Epithelial cell of proximal tubule (primary cell): Measurements from ENCODE around the gene XAB2. TPM values are rescaled to one million over a fixed set of nuclear protein-coding genes. Genes with fewer than 3 reads are reported as not detected.

Experiments
- DNase-seq: peaks from one replicate; pipeline ENCODE4 v3.0.0-alpha.2; 2011; ENCODE audit warnings: low read depth
- H3K4me3 ChIP-seq: 2 replicates; pipeline ENCODE4 v1.5.1; 2011; ENCODE audit warnings: low read depth, mild to moderate bottlenecking, low read length
- total RNA-seq: library from RNA; depleted of rRNA; stranded (reverse); fragments of >200 nt; gene quantifications from 2 replicates; pipeline ENCODE4 v1.2.3, GENCODE V29; 2015
- TF ChIP-seq, protein P1 (sequence below): conservative IDR thresholded peaks from 2 replicates; pipeline ENCODE4 v1.5.1; 2012; ENCODE audit warnings: low read depth, mild to moderate bottlenecking, low read length

XAB2 gene
- total RNA-seq, 1 donor from 2014 or later: 44.1 TPM

DNA sequence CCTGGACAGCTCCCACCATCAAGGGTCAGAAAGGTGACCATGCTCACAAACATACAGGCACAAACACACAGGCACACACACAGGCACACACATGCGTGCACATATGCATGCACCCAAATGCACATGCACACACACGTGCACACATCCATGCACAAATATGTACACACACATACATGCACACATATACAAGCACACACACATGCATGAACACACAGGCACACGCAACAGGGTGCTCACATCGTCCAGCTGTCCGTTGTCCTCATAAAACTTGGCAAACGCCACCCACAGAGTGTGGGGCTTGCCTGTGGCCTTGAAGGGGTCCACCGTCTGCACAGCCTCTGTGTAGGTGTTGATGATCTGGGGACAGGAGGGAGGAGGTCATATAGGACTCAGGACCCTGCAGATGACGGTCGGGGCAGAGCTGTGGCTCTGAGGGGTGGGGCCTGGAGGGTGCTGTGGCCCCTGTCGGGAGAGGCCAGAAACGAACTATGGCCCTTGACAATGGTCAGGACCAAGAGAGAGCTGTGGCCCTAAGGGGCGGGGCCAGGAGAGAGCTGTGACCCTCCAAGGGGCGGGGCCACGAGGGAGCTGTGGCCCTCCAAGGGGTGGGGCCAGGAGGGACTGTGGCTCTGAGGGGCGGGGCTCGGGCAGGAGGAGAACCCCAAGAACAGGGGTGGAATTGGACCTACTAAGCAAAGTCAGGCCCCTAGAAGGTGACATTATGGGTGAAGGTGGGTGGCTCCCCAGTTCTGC is 6.2 kb downstream of the XAB2 start:
- no peak for DNase-seq
- H3K4me3 ChIP-seq: no peak overlapping the region
- TF ChIP-seq, protein P1, sequence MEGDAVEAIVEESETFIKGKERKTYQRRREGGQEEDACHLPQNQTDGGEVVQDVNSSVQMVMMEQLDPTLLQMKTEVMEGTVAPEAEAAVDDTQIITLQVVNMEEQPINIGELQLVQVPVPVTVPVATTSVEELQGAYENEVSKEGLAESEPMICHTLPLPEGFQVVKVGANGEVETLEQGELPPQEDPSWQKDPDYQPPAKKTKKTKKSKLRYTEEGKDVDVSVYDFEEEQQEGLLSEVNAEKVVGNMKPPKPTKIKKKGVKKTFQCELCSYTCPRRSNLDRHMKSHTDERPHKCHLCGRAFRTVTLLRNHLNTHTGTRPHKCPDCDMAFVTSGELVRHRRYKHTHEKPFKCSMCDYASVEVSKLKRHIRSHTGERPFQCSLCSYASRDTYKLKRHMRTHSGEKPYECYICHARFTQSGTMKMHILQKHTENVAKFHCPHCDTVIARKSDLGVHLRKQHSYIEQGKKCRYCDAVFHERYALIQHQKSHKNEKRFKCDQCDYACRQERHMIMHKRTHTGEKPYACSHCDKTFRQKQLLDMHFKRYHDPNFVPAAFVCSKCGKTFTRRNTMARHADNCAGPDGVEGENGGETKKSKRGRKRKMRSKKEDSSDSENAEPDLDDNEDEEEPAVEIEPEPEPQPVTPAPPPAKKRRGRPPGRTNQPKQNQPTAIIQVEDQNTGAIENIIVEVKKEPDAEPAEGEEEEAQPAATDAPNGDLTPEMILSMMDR: no peak

DNA sequence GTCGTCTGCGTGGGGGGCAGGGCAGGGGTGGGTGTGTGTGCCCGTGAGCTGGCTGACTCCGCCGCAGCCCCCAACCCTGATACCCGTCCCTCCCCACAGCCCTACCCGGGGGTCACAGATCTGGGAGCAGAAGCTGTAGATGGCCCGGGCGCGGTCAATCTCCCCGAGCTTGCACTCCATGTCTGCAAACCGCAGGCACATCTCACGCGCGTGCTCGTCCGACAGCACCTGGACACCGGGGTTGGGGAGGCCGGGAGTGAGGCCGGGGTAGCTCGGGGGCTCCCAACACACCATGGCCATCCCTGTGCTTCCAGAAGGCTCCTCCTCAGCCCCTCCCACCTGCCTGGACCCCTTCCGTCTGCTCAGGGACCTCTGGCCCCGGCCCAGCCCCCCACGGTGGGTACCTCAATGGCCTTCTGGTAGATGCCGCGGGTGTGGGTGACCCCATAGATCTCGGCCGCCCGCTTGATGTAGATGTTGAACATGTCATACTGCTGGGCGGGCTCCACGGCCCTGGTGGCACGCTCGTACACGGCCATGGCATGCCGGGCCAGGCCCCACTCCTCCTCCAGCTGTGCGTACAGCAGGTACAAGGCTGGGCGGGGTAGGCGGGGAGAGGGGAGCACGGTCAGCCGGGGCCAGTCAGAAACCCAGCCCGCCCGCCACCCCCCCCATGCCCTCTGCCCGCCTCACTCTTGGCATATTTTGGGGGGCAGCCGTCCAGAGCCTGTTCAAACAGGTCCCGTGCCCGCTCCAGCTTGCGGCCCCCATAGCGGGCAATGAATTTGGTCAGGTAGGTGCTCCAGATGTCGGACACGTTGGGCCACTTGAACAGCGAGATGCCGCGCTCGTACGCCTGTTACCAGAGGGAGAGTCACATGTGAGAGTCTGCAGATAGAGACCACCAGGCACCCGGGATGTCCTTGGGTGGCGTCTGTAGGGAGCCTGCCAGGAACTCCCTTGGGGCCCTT is 8.6 kb downstream of the XAB2 start:
- no peak for DNase-seq
- TF ChIP-seq, protein P1: no peak

DNA sequence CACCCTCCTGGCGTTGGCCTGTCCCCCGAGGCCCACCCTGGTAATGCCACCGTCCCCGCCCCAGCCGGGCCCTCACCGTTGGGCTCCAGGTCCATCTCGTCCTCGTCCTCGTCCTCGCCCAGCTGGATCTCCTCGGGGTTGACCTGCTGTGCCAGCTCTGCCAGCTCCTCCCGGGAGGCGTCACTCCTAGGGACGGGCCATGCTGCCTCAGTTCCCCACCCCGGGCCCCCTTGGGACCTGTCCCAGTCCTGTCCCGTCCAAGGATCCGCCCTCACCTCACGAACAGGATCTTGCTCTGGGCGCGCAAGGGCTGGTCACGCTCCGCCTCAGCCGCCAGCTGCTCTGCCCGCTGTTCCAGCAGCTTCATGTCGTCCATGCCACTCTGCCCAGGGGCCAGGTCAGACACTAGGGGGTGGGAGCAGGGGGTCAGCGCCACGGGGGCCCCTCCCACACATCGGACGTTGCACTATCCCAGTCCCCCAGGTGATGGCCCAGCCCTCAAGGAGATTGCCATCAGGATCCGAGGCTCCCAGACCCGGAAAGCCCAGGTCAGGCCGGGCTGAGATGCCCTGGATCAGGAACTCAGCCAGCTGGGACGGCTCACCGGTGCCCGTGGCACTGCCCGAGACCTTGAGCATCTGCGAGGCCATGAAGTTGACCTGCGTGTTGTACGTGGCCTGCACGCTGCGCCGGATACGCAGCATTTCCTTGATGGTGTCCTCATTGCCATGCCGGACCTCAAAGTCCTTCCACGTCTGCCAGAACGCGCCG is 9.5 kb downstream of the XAB2 start:
- H3K4me3 ChIP-seq: no peak overlapping the region

More for the DNA sequence above, 8.6 kb downstream of the XAB2 start:
- H3K4me3 ChIP-seq: no peak overlapping the region

DNA sequence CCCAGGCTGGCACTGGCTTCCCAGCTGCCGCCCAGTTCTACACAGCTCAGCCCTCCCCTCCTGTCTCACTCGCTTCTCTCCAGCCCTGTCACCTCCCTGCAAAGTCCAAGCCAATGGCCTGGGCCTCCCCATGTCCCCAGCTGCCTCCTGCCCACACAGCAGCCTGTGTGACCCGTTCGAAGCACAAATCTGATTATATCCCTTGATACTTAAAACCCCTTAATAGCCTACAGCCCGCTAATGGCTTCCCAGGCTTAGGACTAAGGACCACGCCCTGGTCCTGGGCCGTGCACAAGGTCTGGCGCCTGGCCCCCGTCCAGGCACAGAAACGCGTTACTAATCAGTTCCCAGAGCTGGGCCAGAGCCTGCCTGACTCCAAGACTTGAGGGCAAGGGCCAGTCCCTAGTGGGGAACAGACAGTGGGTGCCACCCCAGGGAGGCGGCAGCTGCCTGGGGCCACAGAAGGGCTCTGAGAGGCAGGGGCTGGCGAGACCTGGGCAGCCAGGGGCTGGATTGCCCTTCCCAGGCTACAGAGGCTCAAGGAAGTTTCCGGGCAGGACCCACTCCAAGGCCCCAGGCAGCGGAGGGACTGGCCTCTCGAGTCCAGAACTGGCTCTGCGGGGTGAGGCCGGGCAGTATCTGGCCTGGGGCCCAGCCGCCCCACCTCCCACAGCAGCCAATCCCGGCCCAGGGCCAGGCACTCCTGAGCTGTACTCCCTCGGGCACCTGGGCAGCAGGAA is 10.4 kb downstream of the XAB2 start:
- no peak for DNase-seq
- no peak overlapping the region for H3K4me3 ChIP-seq
- TF ChIP-seq, protein P1: no peak

More for the DNA sequence above, 9.5 kb downstream of the XAB2 start:
- TF ChIP-seq, protein P1: no peak
- DNase-seq: no peak

DNA sequence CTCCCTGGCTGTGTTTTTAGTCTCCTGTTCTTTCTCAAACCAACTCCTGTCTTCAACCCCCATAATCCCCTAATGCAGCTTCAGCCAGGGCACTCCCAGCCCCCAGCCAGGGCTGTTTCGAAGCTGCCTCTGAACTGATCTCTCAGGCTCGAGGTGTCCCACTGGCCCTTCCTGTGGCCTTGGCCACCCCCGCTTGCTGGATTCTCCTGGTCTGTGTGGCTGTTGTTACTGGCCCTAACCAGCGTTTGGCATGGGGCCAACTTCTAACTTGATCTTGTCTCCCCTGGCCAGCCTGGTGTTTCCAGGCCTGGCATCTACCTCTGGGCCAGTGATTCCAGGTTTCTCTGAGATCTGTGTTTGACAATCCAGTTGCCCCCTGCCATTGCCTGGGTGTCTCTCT is 11.0 kb downstream of the XAB2 start:
- no peak for DNase-seq
- no peak overlapping the region for H3K4me3 ChIP-seq
- TF ChIP-seq, protein P1: no peak

DNA sequence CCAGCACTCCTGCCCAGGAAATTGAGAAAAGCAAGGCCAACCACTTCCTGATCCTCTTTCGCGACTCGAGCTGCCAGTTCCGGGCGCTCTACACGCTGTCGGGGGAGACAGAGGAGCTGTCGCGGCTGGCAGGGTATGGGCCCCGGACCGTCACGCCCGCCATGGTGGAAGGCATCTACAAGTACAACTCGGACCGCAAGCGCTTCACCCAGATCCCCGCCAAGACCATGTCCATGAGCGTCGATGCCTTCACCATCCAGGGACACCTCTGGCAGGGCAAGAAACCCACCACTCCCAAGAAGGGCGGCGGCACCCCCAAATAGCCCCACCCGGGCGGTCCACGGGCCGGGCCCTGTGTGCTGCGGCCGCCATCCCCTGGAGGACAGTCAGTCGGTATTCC is 11.6 kb downstream of the XAB2 start:
- no peak overlapping the region for H3K4me3 ChIP-seq
- no peak for DNase-seq
- TF ChIP-seq, protein P1: no peak
